ENCODE results near the gene SLC25A36. TPM values are rescaled to one million over a fixed set of nuclear protein-coding genes. Genes with fewer than 3 reads are reported as not detected.

The SLC25A36 gene
- total RNA-seq, 2 experiments from 2014 or later: 71.8 to 81.3 TPM

DNA sequence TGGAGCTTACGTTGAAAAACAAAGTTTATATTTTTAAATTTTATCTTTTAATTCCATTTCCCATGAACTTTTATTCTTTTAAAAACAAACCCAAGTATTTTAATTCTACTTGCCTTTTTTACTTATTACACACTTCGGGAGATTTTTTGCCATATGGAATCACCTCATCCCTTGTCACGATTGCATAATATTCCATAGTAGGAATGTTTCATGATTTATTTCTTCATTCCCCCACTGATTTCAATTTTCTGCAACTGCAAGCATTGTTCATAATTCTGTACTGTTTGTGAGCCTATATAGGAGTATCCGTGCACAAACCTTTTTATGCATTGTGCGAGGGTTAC lies 574 bp upstream of the SLC25A36 start:
- H3K79me2 ChIP-seq (ENCODE audit: insufficient read depth, low read depth, low read length): peaks cover 39% of the 10 kb centered on the region
- peaks cover 30% of the 10 kb centered on the region for H3K4me1 ChIP-seq (ENCODE audit: insufficient read depth, low read length, poor library complexity, severe bottlenecking)
- H4K20me1 ChIP-seq (ENCODE audit: insufficient read depth, low read length): peaks cover 28% of the 10 kb centered on the region
- TF ChIP-seq, protein P1, sequence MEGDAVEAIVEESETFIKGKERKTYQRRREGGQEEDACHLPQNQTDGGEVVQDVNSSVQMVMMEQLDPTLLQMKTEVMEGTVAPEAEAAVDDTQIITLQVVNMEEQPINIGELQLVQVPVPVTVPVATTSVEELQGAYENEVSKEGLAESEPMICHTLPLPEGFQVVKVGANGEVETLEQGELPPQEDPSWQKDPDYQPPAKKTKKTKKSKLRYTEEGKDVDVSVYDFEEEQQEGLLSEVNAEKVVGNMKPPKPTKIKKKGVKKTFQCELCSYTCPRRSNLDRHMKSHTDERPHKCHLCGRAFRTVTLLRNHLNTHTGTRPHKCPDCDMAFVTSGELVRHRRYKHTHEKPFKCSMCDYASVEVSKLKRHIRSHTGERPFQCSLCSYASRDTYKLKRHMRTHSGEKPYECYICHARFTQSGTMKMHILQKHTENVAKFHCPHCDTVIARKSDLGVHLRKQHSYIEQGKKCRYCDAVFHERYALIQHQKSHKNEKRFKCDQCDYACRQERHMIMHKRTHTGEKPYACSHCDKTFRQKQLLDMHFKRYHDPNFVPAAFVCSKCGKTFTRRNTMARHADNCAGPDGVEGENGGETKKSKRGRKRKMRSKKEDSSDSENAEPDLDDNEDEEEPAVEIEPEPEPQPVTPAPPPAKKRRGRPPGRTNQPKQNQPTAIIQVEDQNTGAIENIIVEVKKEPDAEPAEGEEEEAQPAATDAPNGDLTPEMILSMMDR (conservative IDR thresholded peaks at IDR 0.05; ENCODE audit: low read length): no peak; the same call in 1 of the 2 replicates
- no peaks in the 10 kb centered on the region for H3K9me2 ChIP-seq (ENCODE audit: insufficient read depth, low read length)
- peak overlapping the region; percentile 50 for H3K27ac ChIP-seq (ENCODE audit: low read depth, low read length, poor library complexity, severe bottlenecking)
- CTCF ChIA-PET (ENCODE audit: unreplicated experiment): no interaction called here
- peak overlapping the region; percentile 99 for H2AFZ ChIP-seq (ENCODE audit: low read length)
- peak overlapping the region; percentile 82 for H3K4me3 ChIP-seq (ENCODE audit: low read depth, low read length, poor library complexity, severe bottlenecking)
- POLR2A ChIA-PET: interaction anchor here (1.0 to 1.4 kb wide), 2 partner anchors 9 to 11 kb away, joined by 3 read pairs; no protein-coding TSS in a partner anchor
- peak overlapping the region; percentile 72 for H3K4me2 ChIP-seq (ENCODE audit: low read length)
- H3K36me3 ChIP-seq (ENCODE audit: insufficient read depth, low read length): peaks cover 11% of the 10 kb centered on the region
- intact Hi-C loops (cut with micrococcal nuclease; ENCODE audit: unreplicated experiment): loop anchor here (5.0 to 10.0 kb wide), 2 partner anchors 184 to 444 kb away; no protein-coding TSS in a partner anchor
- H3K9me3 ChIP-seq (ENCODE audit: low read length): no peaks in the 10 kb centered on the region
- TSS peak; percentile 86 for BruUV-seq (replicated peaks)
- DNase-seq (ENCODE audit: low spot score): no peak

DNA sequence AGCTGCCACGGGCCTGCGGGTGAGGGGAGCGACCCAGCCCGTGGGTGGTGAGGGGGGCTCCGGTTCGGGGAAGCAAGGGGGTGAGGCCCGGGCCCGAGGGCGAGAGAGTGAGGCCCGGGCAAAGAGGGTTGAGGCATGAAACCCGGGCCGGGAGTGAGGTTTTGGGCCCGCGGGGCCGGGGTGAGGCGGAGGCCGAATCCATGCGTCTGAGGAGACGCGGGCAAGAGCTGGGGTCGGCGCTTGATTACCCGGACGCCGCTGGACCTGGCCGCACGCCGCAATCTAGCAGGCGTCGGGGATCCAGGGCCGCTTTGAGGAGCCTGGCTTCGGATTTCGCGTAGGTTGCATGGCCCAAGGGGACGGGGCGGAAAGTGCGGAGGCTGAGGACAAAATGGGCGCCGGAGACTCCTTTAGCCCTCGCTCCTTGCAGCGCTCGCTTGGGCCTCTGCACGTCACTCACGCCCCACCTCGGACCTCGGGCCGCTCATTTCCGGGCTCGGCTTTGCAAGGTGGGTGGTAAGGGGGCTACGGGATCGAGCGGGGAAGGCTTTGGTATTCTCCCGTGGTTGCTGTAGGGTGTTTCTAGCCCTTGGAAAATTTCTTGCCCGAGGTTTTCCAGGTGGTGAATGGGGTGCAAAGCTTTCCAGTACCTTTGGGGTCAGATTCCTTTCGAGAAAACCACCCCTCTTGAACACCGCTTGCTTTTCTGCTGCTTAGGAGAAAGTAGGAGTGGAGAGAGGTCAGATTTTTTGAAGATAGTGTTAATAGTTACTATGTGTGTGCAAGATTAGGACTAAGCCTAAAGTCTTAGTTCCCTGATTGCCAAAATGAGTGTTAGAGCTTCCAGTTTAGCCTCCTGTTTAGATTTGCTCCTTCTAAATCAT lies 827 bp downstream of the SLC25A36 start:
- H3K9me2 ChIP-seq (ENCODE audit: insufficient read depth, low read length): no peaks in the 10 kb centered on the region
- peak overlapping the region; percentile 35 for H2AFZ ChIP-seq (ENCODE audit: low read length)
- DNase-seq (ENCODE audit: low spot score): peak; percentile 80
- H3K36me3 ChIP-seq (ENCODE audit: insufficient read depth, low read length): peaks cover 24% of the 10 kb centered on the region
- peaks cover 28% of the 10 kb centered on the region for H4K20me1 ChIP-seq (ENCODE audit: insufficient read depth, low read length)
- H3K9me3 ChIP-seq (ENCODE audit: low read length): no peaks in the 10 kb centered on the region
- BruUV-seq (replicated peaks): no TSS peak
- H3K4me3 ChIP-seq (ENCODE audit: low read depth, low read length, poor library complexity, severe bottlenecking): peak overlapping the region; percentile 82
- no peak for TF ChIP-seq EZH2phosphoT487 (IDR thresholded peaks at IDR 0.05; ENCODE audit: borderline replicate concordance, low read depth, low read length)
- TF ChIP-seq, protein P1 (conservative IDR thresholded peaks at IDR 0.05; ENCODE audit: low read length): no peak
- intact Hi-C loops (cut with micrococcal nuclease; ENCODE audit: unreplicated experiment): loop anchor here (5.0 to 10.0 kb wide), 2 partner anchors 185 to 442 kb away; no protein-coding TSS in a partner anchor
- CTCF ChIA-PET (ENCODE audit: unreplicated experiment): no interaction called here
- peak overlapping the region; percentile 97 for H3K4me2 ChIP-seq (ENCODE audit: low read length)
- H3K27ac ChIP-seq (ENCODE audit: low read depth, low read length, poor library complexity, severe bottlenecking): peak overlapping the region; percentile 64
- POLR2A ChIA-PET: interaction anchor here (0.6 to 2.2 kb wide), 4 partner anchors 10 to 1046 kb away, joined by 4 to 8 read pairs (median 4); no protein-coding TSS in a partner anchor
- H3K79me2 ChIP-seq (ENCODE audit: insufficient read depth, low read depth, low read length): peaks cover 53% of the 10 kb centered on the region
- peaks cover 30% of the 10 kb centered on the region for H3K4me1 ChIP-seq (ENCODE audit: insufficient read depth, low read length, poor library complexity, severe bottlenecking)
